H9 (cell line): ENCODE data around the gene PRPH2. TPM values are rescaled to one million over a fixed set of nuclear protein-coding genes. Genes with fewer than 3 reads are reported as not detected.

Experiments used
- DNase-seq: peaks from one replicate; pipeline ENCODE4 v3.0.0-alpha.2; 2017
- H2AFZ ChIP-seq: one replicate; pipeline ENCODE4 v1.6.1; 2013; ENCODE audit warnings: mild to moderate bottlenecking, low read length, control low read depth, moderate library complexity
- H2AK5ac ChIP-seq: 2 replicates; pipeline ENCODE4 v1.6.1; 2013; ENCODE audit warnings: low read length, control low read depth, mixed read lengths; ENCODE audit not compliant: insufficient read length
- H2BK120ac ChIP-seq: one replicate; pipeline ENCODE4 v1.6.1; 2013; ENCODE audit warnings: low read depth, mild to moderate bottlenecking, low read length, control low read depth, inconsistent platforms; ENCODE audit not compliant: poor library complexity, severe bottlenecking
- H2BK12ac ChIP-seq: 2 replicates; pipeline ENCODE4 v1.6.1; 2013; ENCODE audit warnings: low read length, control low read depth, mixed read lengths, low read depth; ENCODE audit not compliant: insufficient read length
- H2BK15ac ChIP-seq: 2 replicates; pipeline ENCODE4 v1.6.1; 2013; ENCODE audit warnings: low read depth, low read length, control low read depth
- H2BK20ac ChIP-seq: one replicate; pipeline ENCODE4 v1.6.1; 2013; ENCODE audit warnings: low read depth, mild to moderate bottlenecking, low read length, control low read depth, inconsistent platforms; ENCODE audit not compliant: poor library complexity, severe bottlenecking
- H2BK5ac ChIP-seq: 2 replicates; pipeline ENCODE4 v1.6.1; 2013; ENCODE audit warnings: low read length, control low read depth, mixed read lengths; ENCODE audit not compliant: insufficient read length
- H3K14ac ChIP-seq: 2 replicates; pipeline ENCODE4 v1.6.1; 2013; ENCODE audit warnings: low read length, control low read depth; ENCODE audit not compliant: insufficient read depth
- H3K18ac ChIP-seq: 2 replicates; pipeline ENCODE4 v1.6.1; 2013; ENCODE audit warnings: low read depth, mild to moderate bottlenecking, mixed read lengths, low read length, control low read depth; ENCODE audit not compliant: insufficient read length
- H3K23ac ChIP-seq: 2 replicates; pipeline ENCODE4 v1.6.1; 2013; ENCODE audit warnings: low read length, control low read depth, mixed read lengths, low read depth; ENCODE audit not compliant: insufficient read length
- H3K23me2 ChIP-seq: 2 replicates; pipeline ENCODE4 v1.6.1; 2013; ENCODE audit warnings: low read depth, mild to moderate bottlenecking, mixed read lengths, low read length, control low read depth; ENCODE audit not compliant: insufficient read length, poor library complexity, severe bottlenecking
- H3K27ac ChIP-seq: 2 replicates; pipeline ENCODE4 v1.5.1; 2013; ENCODE audit warnings: low read length, control low read depth, mixed read lengths, low read depth; ENCODE audit not compliant: insufficient read length
- H3K27me3 ChIP-seq: 2 replicates; pipeline ENCODE4 v1.6.1; 2013; ENCODE audit warnings: low read length, control low read depth, inconsistent platforms; ENCODE audit not compliant: insufficient read depth
- H3K4ac ChIP-seq: 2 replicates; pipeline ENCODE4 v1.6.1; 2013; ENCODE audit warnings: low read depth, mild to moderate bottlenecking, control low read depth, inconsistent platforms, low read length, moderate library complexity
- H3K4me1 ChIP-seq: 2 replicates; pipeline ENCODE4 v1.6.1; 2013; ENCODE audit warnings: low read length, control low read depth, inconsistent platforms; ENCODE audit not compliant: insufficient read depth
- H3K4me2 ChIP-seq: 2 replicates; pipeline ENCODE4 v1.6.1; 2013; ENCODE audit warnings: low read length, control low read depth, mixed read lengths; ENCODE audit not compliant: insufficient read length, insufficient read depth
- H3K56ac ChIP-seq: 2 replicates; pipeline ENCODE4 v1.6.1; 2013; ENCODE audit warnings: low read depth, mild to moderate bottlenecking, mixed read lengths, low read length, control low read depth; ENCODE audit not compliant: insufficient read length
- H3K79me1 ChIP-seq: 2 replicates; pipeline ENCODE4 v1.6.1; 2013; ENCODE audit warnings: low read depth, mild to moderate bottlenecking, moderate library complexity, low read length, control low read depth, inconsistent platforms; ENCODE audit not compliant: insufficient read depth, poor library complexity, severe bottlenecking
- H3K79me2 ChIP-seq: 2 replicates; pipeline ENCODE4 v1.6.1; 2013; ENCODE audit warnings: low read length, control low read depth, inconsistent platforms; ENCODE audit not compliant: insufficient read depth
- H3K9ac ChIP-seq: 2 replicates; pipeline ENCODE4 v1.6.1; 2013; ENCODE audit warnings: low read length, control low read depth, mixed read lengths; ENCODE audit not compliant: insufficient read length; ENCODE audit errors: extremely low read depth
- H3K9me3 ChIP-seq: one replicate; pipeline ENCODE4 v1.6.1; 2013; ENCODE audit warnings: low read depth, low read length, inconsistent platforms; ENCODE audit not compliant: control insufficient read depth
- H3T11ph ChIP-seq: one replicate; pipeline ENCODE4 v1.6.1; 2013; ENCODE audit warnings: mild to moderate bottlenecking, low read length, control low read depth, inconsistent platforms
- H4K20me1 ChIP-seq: one replicate; pipeline ENCODE4 v1.6.1; 2013; ENCODE audit not compliant: control insufficient read depth, insufficient read length, insufficient read depth
- H4K5ac ChIP-seq: 2 replicates; pipeline ENCODE4 v1.6.1; 2013; ENCODE audit warnings: low read depth, mild to moderate bottlenecking, mixed read lengths, low read length, control low read depth; ENCODE audit not compliant: insufficient read length
- H4K8ac ChIP-seq: replicated peaks from 2 replicates; pipeline ENCODE4 v1.6.1; 2013; ENCODE audit warnings: low read length, control low read depth, mixed read lengths, low read depth; ENCODE audit not compliant: insufficient read length
- H4K91ac ChIP-seq: 2 replicates; pipeline ENCODE4 v1.6.1; 2013; ENCODE audit warnings: low read depth, mild to moderate bottlenecking, moderate library complexity, mixed read lengths, low read length, control low read depth; ENCODE audit not compliant: insufficient read length
- H3K27ac Mint-ChIP-seq, 3 experiments: 2 replicates in 2 of 3; 3 replicates in 1 of 3; pipeline ENCODE4 v1.8.0; 2020 to 2021; ENCODE audit warnings: mixed read lengths in 3 of 3, mild to moderate bottlenecking in 1 of 3, moderate library complexity in 1 of 3
- H3K27me3 Mint-ChIP-seq: 2 replicates; pipeline ENCODE4 v1.8.0; 2021; ENCODE audit warnings: low read depth, mild to moderate bottlenecking, moderate library complexity, mixed read lengths
- H3K36me3 Mint-ChIP-seq, 3 experiments: 2 replicates in 2 of 3; 3 replicates in 1 of 3; pipeline ENCODE4 v1.8.0; 2020 to 2021; ENCODE audit warnings: low read depth in 3 of 3, mixed read lengths in 3 of 3; ENCODE audit not compliant: insufficient read depth in 1 of 3
- H3K4me1 Mint-ChIP-seq, 2 experiments: 2 replicates each; pipeline ENCODE4 v1.8.0; 2020; ENCODE audit warnings: mixed read lengths in 2 of 2
- H3K4me3 Mint-ChIP-seq, 2 experiments: 2 replicates in 1 of 2; 3 replicates in 1 of 2; pipeline ENCODE4 v1.8.0; 2020 to 2021; ENCODE audit warnings: mild to moderate bottlenecking in 2 of 2, mixed read lengths in 2 of 2, moderate library complexity in 1 of 2
- H3K9me3 Mint-ChIP-seq, 2 experiments: 2 replicates in 1 of 2; 3 replicates in 1 of 2; pipeline ENCODE4 v1.8.0; 2020; ENCODE audit warnings: mild to moderate bottlenecking in 2 of 2, mixed read lengths in 2 of 2, moderate library complexity in 1 of 2
- WGBS: extraction: QIAGEN DNeasy Blood & Tissue Kit; methylation state at CpG from one replicate; pipeline ENCODE4 v1.1.7; 2013; ENCODE audit warnings: missing lambda C conversion rate, low lambda C conversion rate, mixed read lengths; ENCODE audit not compliant: insufficient read length; ENCODE audit errors: extremely low coverage; 5-methylcytosine and 5-hydroxymethylcytosine counted together
- total RNA-seq: library from RNA; stranded (reverse); gene quantifications from 2 replicates; pipeline ENCODE4 v1.2.1, GENCODE V29; 2021
- TF ChIP-seq, protein P1 (sequence below): fragments of 200-600 bp; sonication (generic); conservative IDR thresholded peaks from 3 replicates; pipeline ENCODE4 v1.8.0; 2021; ENCODE audit warnings: antibody characterized with exemption, mild to moderate bottlenecking

The PRPH2 gene
- total RNA-seq, 1 experiment from 2014 or later, result 0.31 TPM

DNA sequence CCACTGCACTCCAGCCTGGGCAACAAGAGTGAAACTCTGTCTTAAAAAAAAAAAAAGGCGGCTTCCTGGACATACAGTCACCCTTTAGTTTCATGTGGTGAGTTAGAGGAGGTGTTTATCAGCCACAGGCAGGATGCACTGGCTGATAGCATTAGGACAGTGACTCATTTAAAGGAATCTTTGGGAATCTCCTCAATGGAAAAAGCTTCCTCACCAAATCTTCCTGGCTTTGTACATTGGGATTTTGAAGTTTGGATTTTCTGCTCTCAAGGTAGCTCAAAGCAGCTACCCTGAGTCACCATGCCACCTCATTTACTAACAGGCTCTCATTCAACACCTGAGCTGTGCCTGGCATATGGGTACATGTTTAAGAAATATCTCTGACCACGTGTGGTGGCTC lies 20.2 kb downstream of the PRPH2 start:
- Mint-ChIP-seq H3K27me3 (no peaks in the 10 kb centered on the region), H3K36me3 (no peaks in the 10 kb centered on the region), H3K4me1 (peaks cover 6 to 12% of the 10 kb centered on the region in 2 experiments; a peak in 3 of 4 replicates), H3K4me3 (no peak overlapping the region), H3K9me3 (no peaks in the 10 kb centered on the region), H3K27ac (no peak overlapping the region)
- Histone ChIP-seq H3K9me3 (no peaks in the 10 kb centered on the region), H3K4me2 (no peak overlapping the region), H3K23ac (no peak overlapping the region), H4K20me1 (no peaks in the 10 kb centered on the region), H3K23me2 (no peaks in the 10 kb centered on the region), H2BK5ac (no peak overlapping the region), H3K56ac (no peak overlapping the region), H4K5ac (no peak overlapping the region), H3K27ac (no peak overlapping the region), H4K8ac (no peak overlapping the region), H3K9ac (no peak overlapping the region), H3K4me1 (no peaks in the 10 kb centered on the region; the same call in 1 of the 2 replicates), H3K27me3 (no peaks in the 10 kb centered on the region), H2AFZ (no peak overlapping the region), H2BK12ac (no peak overlapping the region), H3K79me2 (no peaks in the 10 kb centered on the region), H2BK120ac (no peak overlapping the region), H3K14ac (no peak overlapping the region), H2AK5ac (no peak overlapping the region), H3K18ac (no peak overlapping the region), H3K79me1 (no peaks in the 10 kb centered on the region), H3K4ac (no peak overlapping the region), H2BK15ac (no peak overlapping the region), H2BK20ac (no peak overlapping the region), H3T11ph (no peak overlapping the region), H4K91ac (no peak overlapping the region)
- TF ChIP-seq, protein P1, sequence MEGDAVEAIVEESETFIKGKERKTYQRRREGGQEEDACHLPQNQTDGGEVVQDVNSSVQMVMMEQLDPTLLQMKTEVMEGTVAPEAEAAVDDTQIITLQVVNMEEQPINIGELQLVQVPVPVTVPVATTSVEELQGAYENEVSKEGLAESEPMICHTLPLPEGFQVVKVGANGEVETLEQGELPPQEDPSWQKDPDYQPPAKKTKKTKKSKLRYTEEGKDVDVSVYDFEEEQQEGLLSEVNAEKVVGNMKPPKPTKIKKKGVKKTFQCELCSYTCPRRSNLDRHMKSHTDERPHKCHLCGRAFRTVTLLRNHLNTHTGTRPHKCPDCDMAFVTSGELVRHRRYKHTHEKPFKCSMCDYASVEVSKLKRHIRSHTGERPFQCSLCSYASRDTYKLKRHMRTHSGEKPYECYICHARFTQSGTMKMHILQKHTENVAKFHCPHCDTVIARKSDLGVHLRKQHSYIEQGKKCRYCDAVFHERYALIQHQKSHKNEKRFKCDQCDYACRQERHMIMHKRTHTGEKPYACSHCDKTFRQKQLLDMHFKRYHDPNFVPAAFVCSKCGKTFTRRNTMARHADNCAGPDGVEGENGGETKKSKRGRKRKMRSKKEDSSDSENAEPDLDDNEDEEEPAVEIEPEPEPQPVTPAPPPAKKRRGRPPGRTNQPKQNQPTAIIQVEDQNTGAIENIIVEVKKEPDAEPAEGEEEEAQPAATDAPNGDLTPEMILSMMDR, result no peak
- no peak for DNase-seq
- WGBS, result no CpG with 5 or more reads among the region's 2 CpGs
